ENCODE data around the gene DAB2IP. TPM values are rescaled to one million over a fixed set of nuclear protein-coding genes. Genes with fewer than 3 reads are reported as not detected.

The DAB2IP gene
- total RNA-seq, 2 donors from 2014 or later = 38.0 to 47.0 TPM

DNA sequence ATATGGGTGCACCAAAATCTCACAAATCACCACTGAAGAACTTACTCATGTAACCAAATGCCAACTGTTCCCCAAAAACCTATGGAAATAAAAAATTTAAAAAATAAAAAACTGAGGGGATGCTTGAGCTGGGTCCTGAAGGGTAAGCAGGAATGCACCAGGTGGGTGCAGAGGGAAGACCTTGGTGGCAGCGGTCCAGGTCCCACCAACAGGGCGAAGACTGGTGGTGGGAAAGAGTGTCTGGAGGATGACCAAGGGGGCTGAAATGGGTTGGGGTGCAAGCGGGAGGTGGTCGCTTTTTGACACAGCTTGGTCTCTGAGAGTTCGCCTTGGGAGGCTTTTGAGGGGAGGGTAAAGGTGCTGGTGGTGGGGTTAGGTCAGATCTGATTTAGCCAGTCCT, 3.3 kb upstream of the DAB2IP start:
- no peaks in the 10 kb centered on the region for H3K27me3 ChIP-seq
- no peaks in the 10 kb centered on the region for H3K36me3 ChIP-seq
- peaks cover 0 to 70% of the 10 kb centered on the region in 2 donors for H3K4me1 ChIP-seq
- no peak overlapping the region for H3K27ac ChIP-seq
- TF ChIP-seq, protein P1, sequence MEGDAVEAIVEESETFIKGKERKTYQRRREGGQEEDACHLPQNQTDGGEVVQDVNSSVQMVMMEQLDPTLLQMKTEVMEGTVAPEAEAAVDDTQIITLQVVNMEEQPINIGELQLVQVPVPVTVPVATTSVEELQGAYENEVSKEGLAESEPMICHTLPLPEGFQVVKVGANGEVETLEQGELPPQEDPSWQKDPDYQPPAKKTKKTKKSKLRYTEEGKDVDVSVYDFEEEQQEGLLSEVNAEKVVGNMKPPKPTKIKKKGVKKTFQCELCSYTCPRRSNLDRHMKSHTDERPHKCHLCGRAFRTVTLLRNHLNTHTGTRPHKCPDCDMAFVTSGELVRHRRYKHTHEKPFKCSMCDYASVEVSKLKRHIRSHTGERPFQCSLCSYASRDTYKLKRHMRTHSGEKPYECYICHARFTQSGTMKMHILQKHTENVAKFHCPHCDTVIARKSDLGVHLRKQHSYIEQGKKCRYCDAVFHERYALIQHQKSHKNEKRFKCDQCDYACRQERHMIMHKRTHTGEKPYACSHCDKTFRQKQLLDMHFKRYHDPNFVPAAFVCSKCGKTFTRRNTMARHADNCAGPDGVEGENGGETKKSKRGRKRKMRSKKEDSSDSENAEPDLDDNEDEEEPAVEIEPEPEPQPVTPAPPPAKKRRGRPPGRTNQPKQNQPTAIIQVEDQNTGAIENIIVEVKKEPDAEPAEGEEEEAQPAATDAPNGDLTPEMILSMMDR (IDR thresholded peaks at IDR 0.05) = no peak
- no peak overlapping the region for H3K4me3 ChIP-seq
- no peaks in the 10 kb centered on the region for H3K9me3 ChIP-seq
- no peak for DNase-seq (ENCODE audit: low spot score)

DNA sequence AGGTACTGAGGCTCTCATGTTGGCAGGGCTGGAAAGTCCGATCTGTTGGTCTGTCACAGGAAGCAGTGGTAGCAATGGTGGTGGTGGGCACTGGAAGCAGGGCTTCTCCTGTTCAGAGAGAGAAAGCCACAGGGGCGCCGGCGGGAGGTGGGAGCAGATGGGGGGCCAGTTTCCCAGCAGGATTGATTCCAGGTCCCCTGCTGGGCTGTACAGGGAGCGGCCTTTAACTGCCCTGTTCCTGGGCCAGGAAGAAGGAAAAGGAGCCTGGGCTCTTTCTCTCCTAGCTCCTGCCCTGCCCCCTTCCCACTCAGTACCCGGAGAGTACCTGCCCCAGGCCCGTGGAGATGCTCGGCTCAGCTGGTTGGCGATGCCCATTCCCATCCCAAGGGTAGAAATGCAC, 2.6 kb upstream of the DAB2IP start:
- no peaks in the 10 kb centered on the region for H3K9me3 ChIP-seq
- no peaks in the 10 kb centered on the region for H3K36me3 ChIP-seq
- peak overlapping the region in 1 of 2 donors; percentile 8 for H3K27ac ChIP-seq
- no peak overlapping the region for H3K4me3 ChIP-seq
- H3K4me1 ChIP-seq = peaks cover 0 to 75% of the 10 kb centered on the region in 2 donors
- DNase-seq (ENCODE audit: low spot score) = no peak
- no peaks in the 10 kb centered on the region for H3K27me3 ChIP-seq
- TF ChIP-seq, protein P1 (IDR thresholded peaks at IDR 0.05) = no peak

DNA sequence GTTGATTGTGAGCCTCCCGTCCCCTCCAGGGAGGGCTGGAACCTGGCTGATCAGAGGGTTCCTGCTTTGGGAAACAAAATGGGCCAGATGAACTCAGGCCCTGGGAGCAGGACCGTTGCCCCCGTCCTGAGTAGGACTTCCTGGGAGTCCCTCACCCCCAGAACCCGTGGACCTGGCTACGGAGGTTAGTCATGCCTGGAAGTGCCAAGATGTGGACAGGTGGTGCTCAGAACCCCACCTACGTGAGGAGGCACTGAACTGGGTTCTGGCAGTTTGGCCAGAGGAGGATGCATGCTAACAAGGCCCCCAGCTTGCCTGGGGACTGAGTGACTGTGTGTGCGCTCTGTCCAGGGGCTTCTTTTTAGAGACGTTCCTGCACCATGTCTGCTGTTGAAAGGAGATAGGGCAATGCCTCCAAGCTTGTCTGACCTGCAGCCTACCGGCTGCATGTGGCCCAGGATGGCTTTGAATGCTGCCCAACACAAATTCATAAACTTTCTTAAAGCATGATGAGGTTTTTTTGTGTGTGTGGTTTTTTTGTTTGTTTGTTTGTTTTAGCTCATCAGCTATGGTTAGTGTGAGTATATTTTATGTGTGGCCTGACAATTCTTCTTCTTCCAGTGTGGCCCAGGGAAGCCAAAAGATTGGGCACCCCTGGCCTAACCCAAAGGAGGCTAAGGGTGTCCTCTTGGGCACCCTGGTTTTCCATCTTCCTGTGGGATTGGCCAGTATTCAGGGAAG, 1.8 kb upstream of the DAB2IP start:
- Histone ChIP-seq H3K4me1 (peaks cover 0 to 83% of the 10 kb centered on the region in 2 donors), H3K27ac (peak overlapping the region; percentile 74 to 80), H3K27me3 (no peaks in the 10 kb centered on the region), H3K4me3 (no peak overlapping the region), H3K9me3 (no peaks in the 10 kb centered on the region), H3K36me3 (no peaks in the 10 kb centered on the region)
- no peak for DNase-seq (ENCODE audit: low spot score)
- TF ChIP-seq, protein P1 (IDR thresholded peaks at IDR 0.05) = no peak

DNA sequence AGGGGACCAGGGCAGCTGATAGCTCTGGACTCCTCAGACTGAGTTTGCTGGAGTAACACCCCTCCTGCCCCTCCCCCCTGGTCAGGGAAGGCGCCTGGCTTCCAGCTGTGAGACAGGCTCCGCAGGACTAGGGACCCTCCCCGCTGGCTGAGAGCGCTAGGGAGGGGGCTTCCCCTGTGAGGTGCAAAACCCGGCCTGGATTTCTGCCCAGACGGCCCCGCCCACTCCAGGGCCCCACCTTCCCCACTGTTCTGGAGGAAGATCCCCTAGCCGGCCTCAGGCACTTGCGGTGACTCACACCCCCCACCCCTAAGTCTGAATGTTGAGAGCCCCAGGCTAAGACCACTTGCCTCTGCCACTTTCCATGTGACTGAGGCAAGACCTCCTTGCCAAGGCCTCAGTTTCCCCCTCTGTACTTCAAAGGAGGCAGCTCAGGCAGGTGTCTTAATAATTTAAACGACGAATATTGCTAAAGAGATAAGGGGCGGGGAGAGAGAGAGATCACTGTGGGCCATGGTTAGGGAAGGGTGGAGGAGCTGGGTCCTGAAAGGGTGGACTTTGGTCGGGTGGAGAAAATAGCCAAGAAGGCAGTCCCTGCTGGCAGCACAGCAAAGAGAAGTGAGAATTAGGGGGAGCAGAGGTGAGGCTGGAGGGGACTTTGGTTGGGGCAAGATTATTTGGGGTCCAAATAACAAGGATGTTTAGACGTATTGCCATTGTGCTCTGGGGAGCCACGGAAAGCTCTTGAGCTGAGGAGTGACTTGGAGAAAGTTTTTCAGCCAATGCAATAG, 1.0 kb upstream of the DAB2IP start:
- Histone ChIP-seq H3K27ac (peak overlapping the region; percentile 74 to 80), H3K4me3 (peak overlapping the region in 1 of 2 donors; percentile 64), H3K27me3 (no peaks in the 10 kb centered on the region), H3K36me3 (no peaks in the 10 kb centered on the region), H3K4me1 (peaks cover 0 to 81% of the 10 kb centered on the region in 2 donors), H3K9me3 (no peaks in the 10 kb centered on the region)
- DNase-seq (ENCODE audit: low spot score) = no peak
- TF ChIP-seq, protein P1 (IDR thresholded peaks at IDR 0.05) = no peak

DNA sequence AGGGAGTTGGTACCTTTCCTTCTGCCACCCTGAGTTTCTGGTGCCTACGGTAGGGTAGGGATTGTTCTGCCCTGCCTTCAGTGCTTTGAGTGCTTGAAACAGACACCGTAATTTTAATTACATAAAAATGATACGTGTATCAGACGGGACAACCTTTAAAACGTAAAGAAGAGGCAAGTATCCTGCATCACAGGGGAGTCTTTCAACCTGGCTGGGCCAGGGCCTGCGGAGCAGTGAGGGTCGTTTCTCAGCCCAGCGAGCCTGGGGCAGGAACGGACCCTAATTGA, 483 bp upstream of the DAB2IP start:
- H3K27me3 ChIP-seq = no peaks in the 10 kb centered on the region
- peak overlapping the region; percentile 55 to 64 for H3K4me3 ChIP-seq
- TF ChIP-seq, protein P1 (IDR thresholded peaks at IDR 0.05) = no peak
- peak overlapping the region; percentile 74 to 80 for H3K27ac ChIP-seq
- no peaks in the 10 kb centered on the region for H3K9me3 ChIP-seq
- DNase-seq (ENCODE audit: low spot score) = no peak
- no peaks in the 10 kb centered on the region for H3K36me3 ChIP-seq
- peaks cover 0 to 78% of the 10 kb centered on the region in 2 donors for H3K4me1 ChIP-seq

Measured in right atrium auricular region (tissue), 2 donors.